SK-N-SH (cell line): ENCODE data around the gene MRPL21. TPM values are rescaled to one million over a fixed set of nuclear protein-coding genes. Genes with fewer than 3 reads are reported as not detected.

Experiments used
- CTCF ChIA-PET: fragments of 300-600, 350-600 bp; formaldehyde crosslinking; extraction: SDS; loops from one replicate; lab custom pipeline; 2021; lab: Yijun Ruan, JAX
- POLR2A ChIA-PET: fragments of 350-600 bp; sonication (Branson Sonifier 250); formaldehyde crosslinking; extraction: SDS; loops from one replicate; lab custom pipeline; 2020; ENCODE audit warnings: antibody characterized with exemption, inconsistent platforms; lab: Yijun Ruan, JAX
- DNase-seq: peaks from one replicate; pipeline ENCODE4 v3.0.0; 2012
- H2AFZ ChIP-seq: fragments of 200-600 bp; sonication (generic); 2 replicates; pipeline ENCODE4 v1.8.1; 2016; ENCODE audit warnings: antibody characterized with exemption, mild to moderate bottlenecking, low read depth
- H3F3A ChIP-seq: fragments of 200-600 bp; sonication (generic); replicated peaks from 2 replicates; pipeline ENCODE3; 2016; ENCODE audit warnings: antibody characterized with exemption, mild to moderate bottlenecking; ENCODE audit not compliant: insufficient read depth
- H3K27ac ChIP-seq, 2 experiments: fragments of 200-500 bp in 1 of 2; fragments of 200-600 bp in 1 of 2; sonication (Bioruptor generic) in 1 of 2; sonication (generic), shearing (Covaris generic) in 1 of 2; 2 replicates each; pipeline versions ENCODE4 v1.5.1 to v1.6.1; 2014 to 2016; ENCODE audit warnings: low read depth in 2 of 2, inconsistent platforms in 1 of 2, low read length in 1 of 2, mild to moderate bottlenecking in 1 of 2, mixed read lengths in 1 of 2
- H3K27me3 ChIP-seq: fragments of 200-600 bp; sonication (generic), shearing (Covaris generic); 2 replicates; pipeline ENCODE4 v1.6.1; 2016; ENCODE audit warnings: mixed run types; ENCODE audit not compliant: insufficient read depth
- H3K36me3 ChIP-seq, 2 experiments: fragments of 200-500 bp in 1 of 2; fragments of 200-600 bp in 1 of 2; sonication (Bioruptor generic) in 1 of 2; sonication (generic) in 1 of 2; replicated peaks in 1 of 2; 2 replicates each; pipeline versions ENCODE3 to v1.5.1; 2014 to 2016; ENCODE audit warnings: low read length in 1 of 2, mild to moderate bottlenecking in 1 of 2; ENCODE audit not compliant: insufficient read depth in 2 of 2, control insufficient read depth in 1 of 2
- H3K4me1 ChIP-seq, 2 experiments: fragments of 200-500 bp in 1 of 2; fragments of 200-600 bp in 1 of 2; sonication (Bioruptor generic) in 1 of 2; sonication (generic), shearing (Covaris generic) in 1 of 2; 2 replicates each; pipeline versions ENCODE4 v1.5.1 to v1.6.1; 2014 to 2016; ENCODE audit warnings: low read depth in 1 of 2, low read length in 1 of 2, mixed run types in 1 of 2; ENCODE audit not compliant: insufficient read depth in 2 of 2, control insufficient read depth in 1 of 2
- H3K4me2 ChIP-seq: fragments of 200-600 bp; sonication (generic), shearing (Covaris generic); 2 replicates; pipeline ENCODE4 v1.6.1; 2017; ENCODE audit warnings: mixed run types
- H3K4me3 ChIP-seq, 2 experiments: fragments of 200-500 bp in 1 of 2; fragments of 200-600 bp in 1 of 2; sonication (Bioruptor generic) in 1 of 2; sonication (generic), shearing (Covaris generic) in 1 of 2; 2 replicates each; pipeline versions ENCODE4 v1.5.1 to v1.8.1; 2014 to 2016; ENCODE audit warnings: low read depth in 2 of 2, inconsistent platforms in 1 of 2, low read length in 1 of 2, mild to moderate bottlenecking in 1 of 2, mixed read lengths in 1 of 2, moderate library complexity in 1 of 2
- H3K79me2 ChIP-seq: fragments of 200-600 bp; sonication (generic); 2 replicates; pipeline ENCODE4 v1.8.1; 2017; ENCODE audit warnings: mild to moderate bottlenecking; ENCODE audit not compliant: insufficient read depth
- H3K9ac ChIP-seq: fragments of 200-600 bp; sonication (generic); 2 replicates; pipeline ENCODE4 v1.6.1; 2017; ENCODE audit warnings: mixed run types
- H3K9me2 ChIP-seq: fragments of 200-600 bp; sonication (generic); 2 replicates; pipeline ENCODE4 v1.6.1; 2017; ENCODE audit warnings: mixed run types
- H3K9me3 ChIP-seq: fragments of 200-600 bp; sonication (generic); 2 replicates; pipeline ENCODE4 v1.6.1; 2017; ENCODE audit warnings: mixed run types, mild to moderate bottlenecking, moderate library complexity
- H4K20me1 ChIP-seq: fragments of 200-600 bp; sonication (generic); 2 replicates; pipeline ENCODE4 v1.6.1; 2017; ENCODE audit warnings: mild to moderate bottlenecking, mixed run types; ENCODE audit not compliant: insufficient read depth
- EP300 ChIP-seq, 2 experiments: IDR thresholded peaks; 2 replicates each; pipeline versions ENCODE4 v1.4.0 to v1.6.1; 2012; ENCODE audit warnings: borderline replicate concordance in 1 of 2, low read depth in 1 of 2, low read length in 1 of 2
- EZH2phosphoT487 ChIP-seq: fragments of 200-600 bp; sonication (generic); IDR thresholded peaks from 2 replicates; pipeline ENCODE4 v1.6.1; 2017; ENCODE audit warnings: low read depth, mixed run types, mild to moderate bottlenecking, antibody characterized with exemption, moderate library complexity, borderline replicate concordance
- FOXJ3 ChIP-seq: sonication (generic); formaldehyde crosslinking; IDR thresholded peaks from 2 replicates; pipeline ENCODE4 v1.5.1; 2020; ENCODE audit warnings: mild to moderate bottlenecking, missing genetic modification reagents
- FOXM1 ChIP-seq: IDR thresholded peaks from 2 replicates; pipeline ENCODE4 v1.4.0; 2012; ENCODE audit warnings: low read depth, mild to moderate bottlenecking
- GATA2 ChIP-seq: sonication (generic); formaldehyde crosslinking; IDR thresholded peaks from 2 replicates; pipeline ENCODE4 v1.5.0; 2020; ENCODE audit warnings: mild to moderate bottlenecking, missing genetic modification reagents
- IRF3 ChIP-seq: fragments of 150-350 bp; IDR thresholded peaks from 2 replicates; pipeline ENCODE4 v1.6.1; 2016; ENCODE audit warnings: mild to moderate bottlenecking, low read depth, low read length
- MAX ChIP-seq: IDR thresholded peaks from 2 replicates; pipeline ENCODE4 v1.4.0; 2012; ENCODE audit warnings: low read depth
- MXI1 ChIP-seq: IDR thresholded peaks from 2 replicates; pipeline ENCODE4 v1.6.1; 2012; ENCODE audit warnings: mild to moderate bottlenecking, low read depth, low read length, improper control_type of control experiment
- RAD21 ChIP-seq: IDR thresholded peaks from 2 replicates; pipeline ENCODE4 v1.6.1; 2012; ENCODE audit warnings: mild to moderate bottlenecking, low read length
- REST ChIP-seq: IDR thresholded peaks from 2 replicates; pipeline ENCODE4 v1.6.1; 2012; ENCODE audit warnings: mild to moderate bottlenecking, low read depth, low read length, moderate library complexity
- SIN3A ChIP-seq: IDR thresholded peaks from 2 replicates; pipeline ENCODE4 v1.6.1; 2012; ENCODE audit warnings: low read depth, mild to moderate bottlenecking, low read length, moderate library complexity, borderline replicate concordance
- SMC3 ChIP-seq: IDR thresholded peaks from 2 replicates; pipeline ENCODE4 v1.6.1; 2012; ENCODE audit warnings: low read depth, low read length, improper control_type of control experiment
- USF1 ChIP-seq: IDR thresholded peaks from 2 replicates; pipeline ENCODE4 v1.4.0; 2012; ENCODE audit warnings: low read depth, borderline replicate concordance
- ZBTB33 ChIP-seq: IDR thresholded peaks from 2 replicates; pipeline ENCODE4 v1.4.0; 2012; ENCODE audit warnings: low read depth, borderline replicate concordance
- WGBS: methylation state at CpG from one replicate; pipeline ENCODE4 v1.1.6; 2017; ENCODE audit warnings: low lambda C conversion rate; 5-methylcytosine and 5-hydroxymethylcytosine counted together
- polyA plus RNA-seq, 3 experiments: library from polyadenylated mRNA; depleted of rRNA; stranded (reverse); fragments of >200 nt; gene quantifications; 2 replicates each; pipeline ENCODE4 v1.2.3, GENCODE V29; 2012

MRPL21 gene
- polyA plus RNA-seq, 1 of the 3 experiments (the other 2 are of a cell fraction), result 125 TPM

- CTCF ChIA-PET, result interaction anchor here (1.1 kb wide), 1 partner anchor 111 kb away, joined by 3 read pairs; no protein-coding TSS in a partner anchor
- TF ChIP-seq MAX (no peak), GATA2 (CRISPR knock-in tag) (no peak), ZBTB33 (no peak), SMC3 (no peak), USF1 (no peak), SIN3A (no peak)
- DNase-seq, result no peak
- Histone ChIP-seq H3K4me3 (no peak overlapping the region), H3K9me2 (no peaks in the 10 kb centered on the region), H2AFZ (no peak overlapping the region), H3K9ac (no peak overlapping the region), H3K4me2 (no peak overlapping the region), H3K36me3 (peaks cover 0 to 69% of the 10 kb centered on the region in 2 experiments), H3F3A (no peaks in the 10 kb centered on the region), H3K27ac (no peak overlapping the region), H3K4me1 (no peaks in the 10 kb centered on the region), H3K27me3 (no peaks in the 10 kb centered on the region), H4K20me1 (no peaks in the 10 kb centered on the region), H3K9me3 (no peaks in the 10 kb centered on the region), H3K79me2 (no peaks in the 10 kb centered on the region)
- WGBS, result 91% methylated on average over 9 of the region's 17 CpGs
- POLR2A ChIA-PET, result no interaction called here
These were observed 30.1 kb upstream of the MRPL21 start for GRCh38 chr11:68933605-68934320.

- Histone ChIP-seq H3K27ac (no peak overlapping the region), H3K27me3 (no peaks in the 10 kb centered on the region), H3K9ac (no peak overlapping the region), H3K79me2 (no peaks in the 10 kb centered on the region), H3K4me3 (no peak overlapping the region), H3K9me2 (no peaks in the 10 kb centered on the region), H3K36me3 (peaks cover 2 to 68% of the 10 kb centered on the region in 2 experiments), H3K4me1 (no peaks in the 10 kb centered on the region), H4K20me1 (no peaks in the 10 kb centered on the region), H3K4me2 (no peak overlapping the region), H3F3A (no peaks in the 10 kb centered on the region), H3K9me3 (no peaks in the 10 kb centered on the region), H2AFZ (no peak overlapping the region)
- TF ChIP-seq RAD21 (no peak), REST (no peak), EP300 (IDR thresholded peaks at IDR 0.05; ENCODE audit: borderline replicate concordance in 1 of 2, low read depth in 1 of 2, low read length in 1 of 2) (no peak), EZH2phosphoT487 (no peak), FOXJ3 (CRISPR knock-in tag) (no peak), MXI1 (no peak), IRF3 (no peak), FOXM1 (no peak)
- DNase-seq, result no peak
- ChIA-PET CTCF (no interaction called here), POLR2A (no interaction called here)
- 91% methylated on average over 9 of the region's 24 CpGs for WGBS
These were observed 29.4 kb upstream of the MRPL21 start for GRCh38 chr11:68932933-68933577.
